GM23338 (cell line): ENCODE data around the gene DOCK1. TPM values are rescaled to one million over a fixed set of nuclear protein-coding genes. Genes with fewer than 3 reads are reported as not detected.

Source experiments
- ATAC-seq: fragments of 200-7000 bp; cut with Tn5 transposase; 3 replicates; pipeline ENCODE4 v1.9.1; 2020
- DNase-seq: peaks from one replicate; pipeline ENCODE4 v3.0.0-alpha.2; 2015; ENCODE audit warnings: low spot score
- H2AFZ ChIP-seq: fragments of 200-600 bp; sonication (generic); 2 replicates; pipeline ENCODE4 v1.8.0; 2016; ENCODE audit warnings: antibody characterized with exemption, mild to moderate bottlenecking, moderate library complexity
- H3F3A ChIP-seq: fragments of 200-600 bp; sonication (generic); replicated peaks from 2 replicates; pipeline ENCODE4 v1.8.0; 2017; ENCODE audit warnings: antibody characterized with exemption, mixed run types, low read depth
- H3K27ac ChIP-seq: fragments of 200-600 bp; sonication (generic); 2 replicates; pipeline ENCODE4 v1.6.1; 2016; ENCODE audit warnings: low read depth
- H3K27me3 ChIP-seq: fragments of 200-600 bp; sonication (generic); 2 replicates; pipeline ENCODE4 v1.8.0; 2016; ENCODE audit warnings: mild to moderate bottlenecking, mixed run types, moderate library complexity; ENCODE audit not compliant: insufficient read depth
- H3K36me3 ChIP-seq: fragments of 200-600 bp; sonication (generic); 2 replicates; pipeline ENCODE4 v1.8.0; 2016; ENCODE audit warnings: mild to moderate bottlenecking; ENCODE audit not compliant: insufficient read depth
- H3K4me1 ChIP-seq: fragments of 200-600 bp; sonication (generic); 2 replicates; pipeline ENCODE4 v1.8.0; 2016; ENCODE audit warnings: mild to moderate bottlenecking, moderate library complexity; ENCODE audit not compliant: insufficient read depth
- H3K4me2 ChIP-seq: fragments of 200-600 bp; sonication (generic); 2 replicates; pipeline ENCODE4 v1.7.1; 2017; ENCODE audit warnings: mixed run types
- H3K4me3 ChIP-seq: fragments of 200-600 bp; sonication (generic); 2 replicates; pipeline ENCODE4 v1.6.1; 2016; ENCODE audit warnings: mixed run types
- H3K79me2 ChIP-seq: fragments of 200-600 bp; sonication (generic); replicated peaks from 2 replicates; pipeline ENCODE4 v1.8.0; 2017; ENCODE audit warnings: mild to moderate bottlenecking; ENCODE audit not compliant: insufficient read depth
- H3K9me2 ChIP-seq: fragments of 200-600 bp; sonication (generic); 2 replicates; pipeline ENCODE4 v1.8.0; 2017; ENCODE audit not compliant: insufficient read depth
- H4K20me1 ChIP-seq: fragments of 200-600 bp; sonication (generic); replicated peaks from 2 replicates; pipeline ENCODE4 v1.8.0; 2017; ENCODE audit warnings: mild to moderate bottlenecking; ENCODE audit not compliant: insufficient read depth
- H3K27ac Mint-ChIP-seq: 2 replicates; pipeline ENCODE4 v1.8.0; 2020; ENCODE audit warnings: inconsistent platforms, mild to moderate bottlenecking, moderate library complexity, mixed read lengths
- H3K27me3 Mint-ChIP-seq: 3 replicates; pipeline ENCODE4 v1.8.0; 2022; ENCODE audit warnings: low read depth, mild to moderate bottlenecking, moderate library complexity, mixed read lengths, inconsistent platforms; ENCODE audit not compliant: insufficient read depth, poor library complexity
- H3K36me3 Mint-ChIP-seq: 3 replicates; pipeline ENCODE4 v1.8.0; 2021; ENCODE audit warnings: low read depth, mild to moderate bottlenecking, inconsistent platforms, moderate library complexity, mixed read lengths
- H3K4me1 Mint-ChIP-seq: 3 replicates; pipeline ENCODE4 v1.8.0; 2020; ENCODE audit warnings: mild to moderate bottlenecking, inconsistent platforms, mixed read lengths
- H3K4me3 Mint-ChIP-seq: 3 replicates; pipeline ENCODE4 v1.8.0; 2021; ENCODE audit warnings: moderate library complexity, mild to moderate bottlenecking, inconsistent platforms, mixed read lengths
- H3K9me3 Mint-ChIP-seq: 3 replicates; pipeline ENCODE4 v1.8.0; 2020; ENCODE audit warnings: moderate library complexity, mild to moderate bottlenecking, inconsistent platforms, mixed read lengths
- CREB1 ChIP-seq: fragments of 250-450 bp; sonication (Bioruptor Pico); IDR thresholded peaks from 2 replicates; pipeline ENCODE4 v1.5.0; 2020; ENCODE audit warnings: low read depth, mild to moderate bottlenecking, moderate library complexity
- CTCF ChIP-seq, 2 experiments: fragments of 200-600 bp in 1 of 2; sonication (generic) in 1 of 2; conservative IDR thresholded peaks; 2 replicates each; pipeline versions ENCODE4 v1.5.1 to v1.6.1; 2016 to 2017; ENCODE audit warnings: antibody characterized with exemption in 2 of 2, low read depth in 2 of 2, mild to moderate bottlenecking in 2 of 2, moderate library complexity in 1 of 2
- ETS1 ChIP-seq: IDR thresholded peaks from 2 replicates; pipeline ENCODE4 v1.6.1; 2016; ENCODE audit warnings: antibody characterized with exemption
- EZH2 ChIP-seq: fragments of 200-600 bp; sonication (generic); IDR thresholded peaks from one replicate; pipeline ENCODE4 v1.8.0; 2017; ENCODE audit warnings: antibody characterized with exemption, mild to moderate bottlenecking, low read depth; ENCODE audit not compliant: unreplicated experiment
- EZH2phosphoT487 ChIP-seq: fragments of 200-600 bp; sonication (generic); IDR thresholded peaks from one replicate; pipeline ENCODE4 v1.8.1; 2018; ENCODE audit warnings: antibody characterized with exemption; ENCODE audit not compliant: unreplicated experiment
- JUNB ChIP-seq: IDR thresholded peaks from one replicate; pipeline ENCODE4 v1.6.1; 2016; ENCODE audit warnings: antibody characterized with exemption; ENCODE audit not compliant: unreplicated experiment
- NANOG ChIP-seq: IDR thresholded peaks from 2 replicates; pipeline ENCODE4 v1.6.1; 2016; ENCODE audit warnings: antibody characterized with exemption, borderline replicate concordance
- POLR2AphosphoS5 ChIP-seq: IDR thresholded peaks from 2 replicates; pipeline ENCODE4 v1.6.1; 2016; ENCODE audit warnings: antibody characterized with exemption, low read depth
- REST ChIP-seq: IDR thresholded peaks from one replicate; pipeline ENCODE4 v1.6.1; 2018; ENCODE audit warnings: antibody characterized with exemption; ENCODE audit not compliant: unreplicated experiment
- STAT1 ChIP-seq: IDR thresholded peaks from one replicate; pipeline ENCODE4 v1.6.1; 2016; ENCODE audit warnings: antibody characterized with exemption; ENCODE audit not compliant: unreplicated experiment
- ZNF114 ChIP-seq: fragments of 250-450 bp; sonication (Bioruptor Pico); IDR thresholded peaks from 2 replicates; pipeline ENCODE4 v1.5.0; 2020; ENCODE audit warnings: mild to moderate bottlenecking, moderate library complexity
- ZNF331 ChIP-seq: fragments of 250-450 bp; sonication (Bioruptor Pico); IDR thresholded peaks from 2 replicates; pipeline ENCODE4 v1.5.0; 2020; ENCODE audit warnings: low read depth, mild to moderate bottlenecking, moderate library complexity
- ZNF462 ChIP-seq: fragments of 250-450 bp; sonication (Bioruptor Pico); IDR thresholded peaks from 2 replicates; pipeline ENCODE4 v1.5.0; 2020; ENCODE audit warnings: mild to moderate bottlenecking, moderate library complexity
- polyA plus RNA-seq: library from polyadenylated mRNA; unstranded; fragments of >200 nt; fragmentation: Nextera tagmentation; extraction: Ambion mirVana; gene quantifications from 2 replicates; pipeline ENCODE4 v1.2.1, GENCODE V29; 2016
- total RNA-seq: library from RNA; depleted of rRNA; stranded (reverse); fragments of >200 nt; shearing (Covaris generic); gene quantifications from 2 replicates; pipeline ENCODE4 v1.2.3, GENCODE V29; 2014

DOCK1 gene
- total and polyA plus RNA-seq, 2 experiments from 2014 or later = 13.2 to 55.3 TPM

GRCh38 chr10:127347202-127347959, 442.2 kb downstream of the DOCK1 start:
- Histone ChIP-seq H3K27me3 (no peaks in the 10 kb centered on the region), H3K4me1 (no peaks in the 10 kb centered on the region), H3K4me2 (no peak overlapping the region), H3K27ac (no peak overlapping the region), H3K4me3 (no peak overlapping the region), H3K79me2 (no peaks in the 10 kb centered on the region), H2AFZ (no peak overlapping the region), H4K20me1 (0 out of 2 replicates have a peak, but pooled peaks cover 3% of the 10 kb centered on the region), H3K9me2 (no peaks in the 10 kb centered on the region), H3F3A (no peaks in the 10 kb centered on the region), H3K36me3 (no peaks in the 10 kb centered on the region)
- Mint-ChIP-seq H3K27ac (no peak overlapping the region; the same call in 1 of the 2 replicates), H3K27me3 (peaks cover 2% of the 10 kb centered on the region), H3K36me3 (peaks cover 12% of the 10 kb centered on the region; the same call in 2 of the 3 replicates), H3K4me3 (no peak overlapping the region), H3K4me1 (peaks cover 7% of the 10 kb centered on the region), H3K9me3 (no peaks in the 10 kb centered on the region)
- DNase-seq = no peak
- ATAC-seq = peak; percentile 39
- no peak for TF ChIP-seq ZNF114
- TF ChIP-seq ZNF462 (CRISPR knock-in tag) = no peak
- no peak for TF ChIP-seq ZNF331 (CRISPR knock-in tag)
- no peak for TF ChIP-seq JUNB
- no peak for TF ChIP-seq CREB1 (CRISPR knock-in tag)
- no peak for TF ChIP-seq REST
- TF ChIP-seq CTCF (conservative IDR thresholded peaks at IDR 0.05; ENCODE audit: low read depth in 2 of 2) = no peak; a peak in 2 of 4 replicates
- no peak for TF ChIP-seq ETS1
- TF ChIP-seq EZH2phosphoT487 = no peak
- no peak for TF ChIP-seq STAT1
- TF ChIP-seq POLR2AphosphoS5 = no peak
- TF ChIP-seq NANOG = no peak
- TF ChIP-seq EZH2 = no peak
